Hepatocyte (in vitro differentiated cells): ENCODE results near the gene LRRC3B. TPM values are rescaled to one million over a fixed set of nuclear protein-coding genes. Genes with fewer than 3 reads are reported as not detected.

Source experiments
- DNase-seq: peaks from one replicate; pipeline ENCODE4 v3.0.0-alpha.2; 2016; ENCODE audit warnings: low spot score
- H2AFZ ChIP-seq: fragments of 200-600 bp; sonication (generic); 2 replicates; pipeline ENCODE4 v1.6.0; 2016; ENCODE audit warnings: antibody characterized with exemption, mild to moderate bottlenecking
- H3K27ac ChIP-seq: fragments of 200-600 bp; sonication (generic); 2 replicates; pipeline ENCODE4 v1.5.1; 2016; ENCODE audit warnings: mild to moderate bottlenecking
- H3K27me3 ChIP-seq: fragments of 200-600 bp; sonication (generic); 2 replicates; pipeline ENCODE4 v1.6.1; 2016
- H3K36me3 ChIP-seq: fragments of 200-600 bp; sonication (generic); replicated peaks from 2 replicates; pipeline ENCODE4 v1.5.1; 2016; ENCODE audit warnings: low read depth; ENCODE audit not compliant: insufficient read depth
- H3K4me1 ChIP-seq: fragments of 200-600 bp; sonication (generic); 2 replicates; pipeline ENCODE4 v1.5.1; 2016; ENCODE audit warnings: mild to moderate bottlenecking, moderate library complexity; ENCODE audit not compliant: insufficient read depth
- H3K4me2 ChIP-seq: fragments of 200-600 bp; sonication (generic); 2 replicates; pipeline ENCODE4 v1.6.0; 2016
- H3K4me3 ChIP-seq: fragments of 200-600 bp; sonication (generic); 2 replicates; pipeline ENCODE4 v1.5.1; 2016; ENCODE audit warnings: mild to moderate bottlenecking
- H3K79me2 ChIP-seq: fragments of 200-600 bp; sonication (generic); 2 replicates; pipeline ENCODE4 v1.6.0; 2017; ENCODE audit warnings: mild to moderate bottlenecking
- H3K9me2 ChIP-seq: fragments of 200-600 bp; sonication (generic); replicated peaks from 2 replicates; pipeline ENCODE4 v1.6.0; 2017; ENCODE audit warnings: mild to moderate bottlenecking; ENCODE audit not compliant: insufficient read depth
- H3K9me3 ChIP-seq: fragments of 200-600 bp; sonication (generic); 2 replicates; pipeline ENCODE4 v1.5.1; 2016; ENCODE audit warnings: low read depth, mild to moderate bottlenecking
- H4K20me1 ChIP-seq: fragments of 200-600 bp; sonication (generic); 2 replicates; pipeline ENCODE4 v1.6.0; 2016; ENCODE audit warnings: mild to moderate bottlenecking; ENCODE audit not compliant: insufficient read depth, poor library complexity, severe bottlenecking
- CTCF ChIP-seq: fragments of 200-600 bp; sonication (generic); IDR thresholded peaks from 2 replicates; pipeline ENCODE4 v1.5.1; 2016; ENCODE audit warnings: antibody characterized with exemption, mild to moderate bottlenecking; ENCODE audit not compliant: poor library complexity
- EZH2 ChIP-seq: fragments of 200-600 bp; sonication (generic); IDR thresholded peaks from 2 replicates; pipeline ENCODE4 v1.6.1; 2016; ENCODE audit warnings: antibody characterized with exemption, mild to moderate bottlenecking, borderline replicate concordance
- EZH2phosphoT487 ChIP-seq: fragments of 200-600 bp; sonication (generic); IDR thresholded peaks from one replicate; pipeline ENCODE4 v1.6.1; 2018; ENCODE audit warnings: antibody characterized with exemption, mild to moderate bottlenecking, low read depth, moderate library complexity; ENCODE audit not compliant: unreplicated experiment, severe bottlenecking
- whole genome bisulfite sequencing: methylation state at CpG from one replicate; pipeline ENCODE4 v1.1.6; 2016; ENCODE audit warnings: low lambda C conversion rate; ENCODE audit errors: missing lambda C conversion rate; 5-methylcytosine and 5-hydroxymethylcytosine counted together
- polyA plus RNA-seq: library from polyadenylated mRNA; unstranded; fragments of >200 nt; fragmentation: Nextera tagmentation; extraction: Ambion mirVana; gene quantifications from 2 replicates; pipeline ENCODE4 v1.2.1, GENCODE V29; 2016
- total RNA-seq: library from RNA; depleted of rRNA; stranded (reverse); fragments of >200 nt; gene quantifications from 2 replicates; pipeline ENCODE4 v1.2.3, GENCODE V29; 2014

LRRC3B gene
- total and polyA plus RNA-seq, 2 experiments from 2014 or later = 1.7 to 5.9 TPM

DNA sequence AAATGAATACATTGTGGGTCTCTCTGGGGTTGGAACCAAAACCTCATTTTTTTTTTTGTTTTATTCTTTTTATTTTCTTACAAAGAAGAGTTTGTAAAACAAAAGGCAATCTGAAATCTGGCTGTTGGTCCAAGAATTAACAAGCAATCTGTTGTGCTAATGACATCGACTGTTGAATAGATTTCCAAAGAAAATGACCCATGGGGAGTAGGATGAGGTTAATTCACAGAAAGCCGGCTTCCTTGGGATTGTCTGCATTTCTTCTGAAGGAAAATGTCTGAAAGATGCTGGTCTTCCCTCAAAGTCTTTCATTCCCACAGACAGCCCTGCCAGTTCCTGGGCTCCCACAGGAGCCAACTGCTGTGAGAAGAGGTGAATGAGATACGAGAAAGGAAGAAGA, 92.9 kb downstream of the LRRC3B start:
- H3K9me2 ChIP-seq = no peaks in the 10 kb centered on the region
- no peak overlapping the region for H2AFZ ChIP-seq
- no peaks in the 10 kb centered on the region for H3K36me3 ChIP-seq
- no peak overlapping the region for H3K27ac ChIP-seq
- H3K27me3 ChIP-seq = no peaks in the 10 kb centered on the region
- no peaks in the 10 kb centered on the region for H3K4me1 ChIP-seq
- no peaks in the 10 kb centered on the region for H3K79me2 ChIP-seq
- H3K9me3 ChIP-seq = no peaks in the 10 kb centered on the region
- no peak overlapping the region for H3K4me3 ChIP-seq
- 87% methylated on average over 3 of the region's 3 CpGs for WGBS
- no peak for TF ChIP-seq EZH2
- TF ChIP-seq EZH2phosphoT487 = no peak
- TF ChIP-seq CTCF = no peak
- DNase-seq = no peak
- H4K20me1 ChIP-seq = no peaks in the 10 kb centered on the region
- H3K4me2 ChIP-seq = no peak overlapping the region

GRCh38 chr3:26718315-26718714, 95.7 kb downstream of the LRRC3B start:
- 34% methylated on average over 1 of the region's 1 CpG for WGBS
- no peak for DNase-seq
- no peaks in the 10 kb centered on the region for H3K4me1 ChIP-seq
- no peaks in the 10 kb centered on the region for H3K9me2 ChIP-seq
- no peaks in the 10 kb centered on the region for H3K27me3 ChIP-seq
- H3K4me2 ChIP-seq = no peak overlapping the region
- H2AFZ ChIP-seq = no peak overlapping the region
- H3K27ac ChIP-seq = no peak overlapping the region
- TF ChIP-seq EZH2 = no peak
- no peak for TF ChIP-seq CTCF
- TF ChIP-seq EZH2phosphoT487 = no peak
- H3K79me2 ChIP-seq = no peaks in the 10 kb centered on the region
- H3K9me3 ChIP-seq = no peaks in the 10 kb centered on the region
- no peaks in the 10 kb centered on the region for H3K36me3 ChIP-seq
- no peaks in the 10 kb centered on the region for H4K20me1 ChIP-seq
- no peak overlapping the region for H3K4me3 ChIP-seq

DNA sequence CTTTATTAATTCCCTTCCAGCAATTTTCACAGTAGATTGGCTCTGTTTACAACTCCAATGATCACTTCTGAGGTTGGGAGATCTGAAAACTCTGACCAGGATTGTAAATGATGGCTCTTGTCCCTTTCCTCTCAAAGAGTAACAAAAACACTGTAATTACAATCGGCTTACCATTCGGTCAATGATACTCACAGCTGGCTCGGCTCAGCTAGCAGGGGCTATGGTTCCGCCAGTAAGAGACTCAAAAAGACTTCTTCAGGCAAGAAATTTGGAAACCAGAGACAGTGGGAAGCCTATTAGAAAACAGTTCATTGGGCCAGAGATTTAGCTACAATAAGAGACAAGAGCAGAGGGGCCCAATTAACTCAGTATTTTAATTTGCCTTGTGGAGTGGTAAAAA, 96.6 kb downstream of the LRRC3B start:
- DNase-seq = no peak
- Histone ChIP-seq H3K9me2 (no peaks in the 10 kb centered on the region), H3K79me2 (no peaks in the 10 kb centered on the region), H3K27me3 (no peaks in the 10 kb centered on the region), H3K9me3 (no peaks in the 10 kb centered on the region), H3K4me2 (no peak overlapping the region), H3K27ac (no peak overlapping the region), H3K4me3 (no peak overlapping the region), H2AFZ (no peak overlapping the region), H3K4me1 (no peaks in the 10 kb centered on the region), H3K36me3 (no peaks in the 10 kb centered on the region), H4K20me1 (no peaks in the 10 kb centered on the region)
- TF ChIP-seq CTCF (no peak), EZH2 (no peak)
- WGBS = 68% methylated on average over 4 of the region's 4 CpGs

DNA sequence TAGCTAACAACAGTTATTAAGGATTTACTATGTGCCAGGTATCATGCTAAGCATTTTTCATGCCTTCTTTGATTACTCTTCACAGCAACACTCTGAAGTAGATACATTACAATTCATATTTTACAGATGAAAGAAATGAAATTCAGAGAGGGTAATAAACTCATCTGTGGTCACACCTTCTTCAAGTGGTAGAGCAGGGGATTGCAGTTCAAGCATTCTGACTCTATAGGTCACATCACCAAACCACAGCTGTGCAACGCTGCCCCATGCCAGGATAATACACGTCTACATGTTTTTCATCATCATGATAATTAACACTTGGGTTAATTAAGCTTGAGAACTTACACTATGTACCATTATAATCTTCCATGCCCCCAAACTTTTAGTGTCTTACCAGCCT, 98.5 kb downstream of the LRRC3B start:
- Histone ChIP-seq H3K27me3 (no peaks in the 10 kb centered on the region), H3K9me3 (no peaks in the 10 kb centered on the region), H3K4me2 (no peak overlapping the region), H3K4me3 (no peak overlapping the region), H3K36me3 (no peaks in the 10 kb centered on the region), H2AFZ (no peak overlapping the region), H3K4me1 (no peaks in the 10 kb centered on the region), H4K20me1 (no peaks in the 10 kb centered on the region), H3K27ac (no peak overlapping the region), H3K9me2 (no peaks in the 10 kb centered on the region), H3K79me2 (no peaks in the 10 kb centered on the region)
- no peak for TF ChIP-seq EZH2phosphoT487
- TF ChIP-seq CTCF = no peak
- TF ChIP-seq EZH2 = no peak
- DNase-seq = no peak
- WGBS = 81% methylated on average over 2 of the region's 2 CpGs
